HCT116 (cell line): ENCODE results near the gene FAM98B. TPM values are rescaled to one million over a fixed set of nuclear protein-coding genes. Genes with fewer than 3 reads are reported as not detected.

ENCODE experiments used
- ATAC-seq: fragments of 200-7000 bp; cut with Tn5 transposase; 2 replicates; pipeline ENCODE4 v1.9.1; 2020; ENCODE audit warnings: mild to moderate bottlenecking, moderate library complexity
- BruUV-seq: library from RNA; stranded (reverse); fragments of 400-500 nt; replicated peaks from 2 replicates; lab custom pipeline; 2021; lab: Mats Ljungman, UMichigan
- CTCF ChIA-PET: fragments of 300-600 bp; sonication (Branson Sonifier 250); formaldehyde crosslinking; loops from one replicate; lab custom pipeline; 2021; ENCODE audit warnings: antibody characterized with exemption; lab: Charles Lee
- POLR2A ChIA-PET: fragments of 300-600, 350-600 bp; sonication (Branson Sonifier 250); formaldehyde crosslinking; loops from one replicate; lab custom pipeline; 2021; ENCODE audit warnings: antibody characterized with exemption; lab: Charles Lee
- RAD21 ChIA-PET, 2 experiments: fragments of 300-600 bp; sonication (Branson Sonifier 250); formaldehyde crosslinking; loops; one replicate each; lab custom pipeline; 2023; ENCODE audit warnings: low total read pairs in 2 of 2; ENCODE audit not compliant: uncharacterized antibody in 2 of 2, unreplicated experiment in 2 of 2, low non-redundant PET in 1 of 2; lab: Charles Lee
- DNase-seq: peaks from one replicate; pipeline ENCODE4 v3.0.0-alpha.2; 2010; ENCODE audit warnings: low read depth, low spot score
- H2AFZ ChIP-seq: fragments of 200-600 bp; shearing (Covaris generic), sonication (generic); 2 replicates; pipeline ENCODE4 v1.6.1; 2017; ENCODE audit warnings: low read depth, mixed run types, mixed read lengths, antibody characterized with exemption, low read length; ENCODE audit not compliant: poor library complexity, severe bottlenecking
- H3K27ac ChIP-seq: 2 replicates; pipeline ENCODE4 v1.5.1; 2012; ENCODE audit warnings: low read depth, low read length
- H3K27me3 ChIP-seq: fragments of 200-600 bp; sonication (generic); 2 replicates; pipeline ENCODE4 v1.6.1; 2016; ENCODE audit warnings: mixed run types, low read length, mixed read lengths; ENCODE audit not compliant: insufficient read depth
- H3K36me3 ChIP-seq, 2 experiments: fragments of 200-500 bp in 1 of 2; fragments of 200-600 bp in 1 of 2; sonication (Bioruptor generic) in 1 of 2; sonication (generic) in 1 of 2; 2 replicates each; pipeline versions ENCODE4 v1.5.1 to v1.6.1; 2014 to 2016; ENCODE audit warnings: low read length in 2 of 2, inconsistent platforms in 1 of 2, mixed read lengths in 1 of 2, mixed run types in 1 of 2; ENCODE audit not compliant: insufficient read depth in 2 of 2, control insufficient read depth in 1 of 2
- H3K4me1 ChIP-seq, 2 experiments: fragments of 200-600 bp in 1 of 2; sonication (generic) in 1 of 2; 2 replicates each; pipeline versions ENCODE4 v1.5.1 to v1.6.1; 2012 to 2017; ENCODE audit warnings: low read length in 2 of 2, inconsistent platforms in 1 of 2, mild to moderate bottlenecking in 1 of 2, mixed read lengths in 1 of 2, mixed run types in 1 of 2, moderate library complexity in 1 of 2; ENCODE audit not compliant: insufficient read depth in 2 of 2, control insufficient read depth in 1 of 2
- H3K4me2 ChIP-seq: fragments of 200-600 bp; sonication (generic); 2 replicates; pipeline ENCODE4 v1.6.1; 2017; ENCODE audit warnings: mixed run types, low read length, mixed read lengths
- H3K4me3 ChIP-seq, 2 experiments: fragments of 200-600 bp in 1 of 2; sonication (generic) in 1 of 2; replicated peaks in 1 of 2; 2 replicates each; pipeline ENCODE4 v1.5.1; 2011 to 2016; ENCODE audit warnings: low read length in 2 of 2, control low read depth in 1 of 2, low read depth in 1 of 2, mild to moderate bottlenecking in 1 of 2, mixed read lengths in 1 of 2, mixed run types in 1 of 2
- H3K79me2 ChIP-seq: fragments of 200-600 bp; sonication (generic); 2 replicates; pipeline ENCODE4 v1.6.1; 2017; ENCODE audit warnings: mild to moderate bottlenecking, mixed run types, low read length, moderate library complexity, mixed read lengths; ENCODE audit not compliant: insufficient read depth
- H3K9ac ChIP-seq: fragments of 200-600 bp; sonication (generic); 2 replicates; pipeline ENCODE4 v1.6.1; 2016; ENCODE audit warnings: low read length, mixed read lengths
- H3K9me2 ChIP-seq: fragments of 200-600 bp; sonication (generic), shearing (Covaris generic); 2 replicates; pipeline ENCODE4 v1.6.1; 2017; ENCODE audit warnings: mixed run types, mild to moderate bottlenecking, moderate library complexity; ENCODE audit not compliant: insufficient read depth
- H3K9me3 ChIP-seq, 2 experiments: fragments of 200-500 bp in 1 of 2; fragments of 200-600 bp in 1 of 2; sonication (Bioruptor generic) in 1 of 2; sonication (generic) in 1 of 2; 2 replicates each; pipeline ENCODE4 v1.6.1; 2014 to 2017; ENCODE audit warnings: low read length in 2 of 2, mixed read lengths in 2 of 2, inconsistent platforms in 1 of 2, low read depth in 1 of 2, mild to moderate bottlenecking in 1 of 2, mixed run types in 1 of 2, moderate library complexity in 1 of 2; ENCODE audit not compliant: control insufficient read depth in 1 of 2, insufficient read depth in 1 of 2
- H4K20me1 ChIP-seq: fragments of 200-600 bp; sonication (generic), shearing (Covaris generic); 2 replicates; pipeline ENCODE4 v1.6.1; 2017; ENCODE audit warnings: mixed run types, mild to moderate bottlenecking, moderate library complexity; ENCODE audit not compliant: insufficient read depth
- ATF3 ChIP-seq: IDR thresholded peaks from 2 replicates; pipeline ENCODE4 v1.6.1; 2012
- CBX3 ChIP-seq: IDR thresholded peaks from 2 replicates; pipeline ENCODE4 v1.6.1; 2012; ENCODE audit warnings: low read depth
- CEBPB ChIP-seq: IDR thresholded peaks from 2 replicates; pipeline ENCODE4 v1.6.1; 2012; ENCODE audit warnings: low read depth
- ELF1 ChIP-seq: IDR thresholded peaks from 2 replicates; pipeline ENCODE4 v1.6.1; 2012; ENCODE audit warnings: low read depth, borderline replicate concordance
- EZH2phosphoT487 ChIP-seq: fragments of 200-600 bp; IDR thresholded peaks from 2 replicates; pipeline ENCODE4 v1.6.1; 2018; ENCODE audit warnings: antibody characterized with exemption, borderline replicate concordance
- FOSL1 ChIP-seq: IDR thresholded peaks from 2 replicates; pipeline ENCODE4 v1.6.1; 2012; ENCODE audit warnings: low read depth
- JUND ChIP-seq: IDR thresholded peaks from 2 replicates; pipeline ENCODE4 v1.6.1; 2012
- POLR2A ChIP-seq: IDR thresholded peaks from 2 replicates; pipeline ENCODE4 v1.7.0; 2011; ENCODE audit warnings: borderline replicate concordance; ENCODE audit not compliant: insufficient read depth, insufficient read length; ENCODE audit errors: extremely low read depth
- POLR2AphosphoS5 ChIP-seq: IDR thresholded peaks from 2 replicates; pipeline ENCODE4 v1.6.1; 2011; ENCODE audit warnings: mild to moderate bottlenecking, low read depth, low read length, moderate library complexity
- REST ChIP-seq: IDR thresholded peaks from 2 replicates; pipeline ENCODE4 v1.6.1; 2012; ENCODE audit warnings: low read depth
- TCF7L2 ChIP-seq: IDR thresholded peaks from 2 replicates; pipeline ENCODE4 v1.7.0; 2011; ENCODE audit warnings: borderline replicate concordance, inconsistent platforms; ENCODE audit not compliant: insufficient read depth, insufficient read length; ENCODE audit errors: extremely low read depth
- YY1 ChIP-seq: IDR thresholded peaks from 2 replicates; pipeline ENCODE4 v1.6.1; 2011; ENCODE audit warnings: low read length, low read depth, moderate library complexity, mild to moderate bottlenecking; ENCODE audit not compliant: insufficient replicate concordance; ENCODE audit errors: extremely low read depth
- ZBTB33 ChIP-seq: IDR thresholded peaks from 2 replicates; pipeline ENCODE4 v1.6.1; 2011; ENCODE audit warnings: mild to moderate bottlenecking, low read length, moderate library complexity; ENCODE audit not compliant: insufficient replicate concordance; ENCODE audit errors: extremely low read depth
- intact Hi-C: fragments of 100-400 bp; cut with micrococcal nuclease; formaldehyde crosslinking; loops from 2 replicates; pipeline ENCODE4 v1.10.0; 2022
- total RNA-seq: library from RNA; stranded (reverse); gene quantifications from one replicate; pipeline ENCODE4 v1.2.1, GENCODE V29; 2021; ENCODE audit not compliant: unreplicated experiment

FAM98B gene
- total RNA-seq, 1 experiment from 2014 or later = 44.3 TPM

- TF ChIP-seq REST (no peak), YY1 (no peak), TCF7L2 (no peak), CBX3 (no peak), ATF3 (no peak), FOSL1 (no peak), CEBPB (no peak), POLR2A (no peak)
These were observed 78.8 kb downstream of the FAM98B start (continued) for GRCh38 chr15:38532728-38533127.

GRCh38 chr15:38533416-38533915 is 79.5 kb downstream of the FAM98B start:
- ATAC-seq = no peak
- Histone ChIP-seq H3K27me3 (no peaks in the 10 kb centered on the region; the same call in 1 of the 2 replicates), H3K27ac (no peak overlapping the region), H3K4me3 (no peak overlapping the region), H3K4me1 (0 out of 4 replicates have a peak, but pooled peaks cover 3 to 9% of the 10 kb centered on the region in 2 experiments), H2AFZ (no peak overlapping the region), H3K9me3 (no peaks in the 10 kb centered on the region), H4K20me1 (no peaks in the 10 kb centered on the region), H3K79me2 (no peaks in the 10 kb centered on the region), H3K9ac (no peak overlapping the region), H3K9me2 (no peaks in the 10 kb centered on the region), H3K36me3 (no peaks in the 10 kb centered on the region), H3K4me2 (no peak overlapping the region)
- CTCF ChIA-PET = no interaction called here
- BruUV-seq = no TSS peak
- RAD21 ChIA-PET = no interaction called here
- intact Hi-C loops = no loop called here
- no peak for DNase-seq
- POLR2A ChIA-PET = no interaction called here
- TF ChIP-seq JUND = no peak
- TF ChIP-seq POLR2A = no peak
- no peak for TF ChIP-seq POLR2AphosphoS5
- no peak for TF ChIP-seq EZH2phosphoT487
- no peak for TF ChIP-seq REST
- no peak for TF ChIP-seq YY1
- TF ChIP-seq ZBTB33 = no peak
- TF ChIP-seq ATF3 = no peak
- no peak for TF ChIP-seq FOSL1
- no peak for TF ChIP-seq ELF1
